ENCODE results near the gene IGSF6.
A peak's percentile ranks its signal among the peaks of the same experiment; 100 is the strongest.

The IGSF6 gene

DNA sequence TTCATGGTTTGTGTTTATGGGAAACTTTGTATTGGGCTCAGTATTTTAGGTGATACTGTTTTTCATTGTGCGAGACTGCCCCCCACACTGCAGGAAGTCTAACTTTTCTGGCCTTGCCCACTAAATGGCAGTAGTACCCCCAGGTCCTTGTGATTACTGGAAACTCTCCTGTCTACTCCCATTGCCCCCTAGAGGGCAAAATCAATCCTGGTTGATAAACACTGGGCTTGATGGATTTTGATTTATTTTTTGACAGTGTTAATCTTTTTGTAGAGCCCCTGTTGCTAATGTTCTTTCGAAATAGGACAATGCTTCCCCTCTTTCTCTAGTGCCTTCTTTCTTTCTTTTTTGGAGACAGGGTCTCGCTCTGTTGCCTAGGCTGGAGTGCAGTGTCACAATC lies 37.5 kb downstream of the IGSF6 start:
- TF ChIP-seq, protein P1, sequence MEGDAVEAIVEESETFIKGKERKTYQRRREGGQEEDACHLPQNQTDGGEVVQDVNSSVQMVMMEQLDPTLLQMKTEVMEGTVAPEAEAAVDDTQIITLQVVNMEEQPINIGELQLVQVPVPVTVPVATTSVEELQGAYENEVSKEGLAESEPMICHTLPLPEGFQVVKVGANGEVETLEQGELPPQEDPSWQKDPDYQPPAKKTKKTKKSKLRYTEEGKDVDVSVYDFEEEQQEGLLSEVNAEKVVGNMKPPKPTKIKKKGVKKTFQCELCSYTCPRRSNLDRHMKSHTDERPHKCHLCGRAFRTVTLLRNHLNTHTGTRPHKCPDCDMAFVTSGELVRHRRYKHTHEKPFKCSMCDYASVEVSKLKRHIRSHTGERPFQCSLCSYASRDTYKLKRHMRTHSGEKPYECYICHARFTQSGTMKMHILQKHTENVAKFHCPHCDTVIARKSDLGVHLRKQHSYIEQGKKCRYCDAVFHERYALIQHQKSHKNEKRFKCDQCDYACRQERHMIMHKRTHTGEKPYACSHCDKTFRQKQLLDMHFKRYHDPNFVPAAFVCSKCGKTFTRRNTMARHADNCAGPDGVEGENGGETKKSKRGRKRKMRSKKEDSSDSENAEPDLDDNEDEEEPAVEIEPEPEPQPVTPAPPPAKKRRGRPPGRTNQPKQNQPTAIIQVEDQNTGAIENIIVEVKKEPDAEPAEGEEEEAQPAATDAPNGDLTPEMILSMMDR (conservative IDR thresholded peaks at IDR 0.05; ENCODE audit: low read length): no peak
- H3K4me3 ChIP-seq (ENCODE audit: low read length): no peak overlapping the region
- no peak for DNase-seq (ENCODE audit: low read depth)

DNA sequence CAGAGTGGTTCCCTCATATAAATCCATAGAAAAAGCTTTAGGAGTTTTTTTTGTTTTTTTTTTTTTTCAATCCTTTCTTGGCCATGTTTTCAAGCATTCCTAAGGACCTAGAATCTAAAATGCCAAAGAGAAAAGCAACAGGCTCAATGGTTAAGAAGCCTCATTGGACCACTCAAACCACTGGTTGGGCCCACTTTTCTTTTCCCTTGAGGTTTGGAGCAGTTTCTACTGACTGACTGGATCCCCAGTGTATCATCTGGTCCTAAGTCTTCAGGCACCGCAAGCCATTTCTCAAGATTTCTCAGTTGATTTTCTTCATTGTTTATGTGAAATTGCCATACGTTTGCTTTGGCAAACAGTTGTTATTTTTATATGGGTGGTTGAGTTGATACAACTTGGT lies 38.6 kb downstream of the IGSF6 start:
- no peak overlapping the region for H3K4me3 ChIP-seq (ENCODE audit: low read length)
- no peak for DNase-seq (ENCODE audit: low read depth)
- TF ChIP-seq, protein P1 (conservative IDR thresholded peaks at IDR 0.05; ENCODE audit: low read length): no peak

DNA sequence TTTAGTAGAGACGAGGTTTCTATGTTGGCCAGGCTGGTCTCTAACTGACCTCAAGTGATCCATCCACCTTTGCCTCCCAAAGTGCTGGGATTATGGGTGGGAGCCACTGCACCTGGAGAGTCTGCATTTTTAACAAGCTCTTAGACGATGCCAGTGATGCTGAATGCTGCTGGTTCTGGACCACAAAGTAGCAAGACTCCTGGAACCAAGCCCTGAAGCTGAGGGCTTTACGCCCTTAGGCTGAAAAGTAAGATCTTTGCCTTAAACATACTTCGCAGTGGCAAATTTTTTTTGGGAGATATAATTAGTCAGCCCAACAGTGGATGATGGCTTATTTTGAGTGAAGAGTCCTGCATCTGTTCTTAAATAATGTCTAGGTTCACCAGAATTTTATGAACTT lies 39.0 kb downstream of the IGSF6 start:
- TF ChIP-seq, protein P1 (conservative IDR thresholded peaks at IDR 0.05; ENCODE audit: low read length): no peak
- no peak for DNase-seq (ENCODE audit: low read depth)
- no peak overlapping the region for H3K4me3 ChIP-seq (ENCODE audit: low read length)

DNA sequence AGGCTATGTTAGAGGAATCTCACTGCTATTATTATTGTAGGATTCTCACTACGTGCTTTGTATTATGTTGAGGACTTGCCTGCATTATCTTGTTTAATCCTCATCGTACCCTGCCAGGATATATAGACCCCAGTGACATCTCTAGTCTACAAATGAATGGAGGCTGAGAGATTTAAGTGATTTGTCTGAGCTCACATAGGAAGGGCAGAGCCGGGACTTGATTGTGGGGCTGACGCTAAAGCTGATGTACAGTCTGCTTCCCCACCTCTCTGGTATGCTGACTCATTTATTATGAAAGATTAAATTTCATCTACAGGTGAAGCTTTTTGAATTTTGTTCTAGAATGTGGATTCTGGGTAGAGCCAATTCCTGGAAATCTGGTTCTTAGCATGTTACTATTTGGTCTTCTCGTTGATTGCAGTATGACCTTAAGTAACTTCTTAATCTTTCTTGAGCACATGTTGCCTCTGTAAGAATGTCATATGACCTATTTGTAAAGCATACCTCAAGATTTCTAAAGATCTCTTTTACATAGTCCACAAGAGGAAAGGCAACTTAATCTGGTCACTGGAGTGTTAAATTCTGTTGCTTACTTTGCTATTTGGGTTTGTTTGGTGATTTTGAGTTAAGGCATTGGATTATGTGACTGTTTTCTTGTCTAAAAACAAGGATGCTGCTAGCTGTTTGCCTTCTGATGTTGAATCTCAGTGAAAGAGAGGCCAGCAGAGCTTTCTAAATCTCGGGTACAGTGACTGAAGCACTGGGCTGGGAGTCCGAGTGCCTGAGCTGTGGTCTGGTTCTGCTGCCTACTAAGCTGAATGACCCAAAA lies 40.6 kb downstream of the IGSF6 start:
- peak; percentile 37 for DNase-seq (ENCODE audit: low read depth)
- TF ChIP-seq, protein P1 (conservative IDR thresholded peaks at IDR 0.05; ENCODE audit: low read length): no peak
- H3K4me3 ChIP-seq (ENCODE audit: low read length): no peak overlapping the region

DNA sequence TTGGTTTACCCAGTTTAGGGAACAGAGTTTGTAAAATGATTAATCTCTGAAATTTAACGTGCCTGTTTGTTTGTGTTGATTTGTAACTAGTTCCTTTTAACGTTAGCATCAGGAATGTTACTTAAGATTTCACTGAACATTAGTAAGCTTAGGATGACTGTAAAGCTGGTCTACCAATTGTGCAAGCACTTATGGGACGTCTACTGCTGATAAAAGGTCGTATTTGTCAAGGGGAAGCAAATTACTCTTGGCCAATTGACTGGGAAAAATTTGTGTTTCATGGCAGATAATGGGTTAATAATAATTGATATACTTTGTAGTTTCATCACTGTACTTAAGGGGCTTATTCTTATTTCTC lies 41.2 kb downstream of the IGSF6 start:
- DNase-seq (ENCODE audit: low read depth): peak; percentile 49
- TF ChIP-seq, protein P1 (conservative IDR thresholded peaks at IDR 0.05; ENCODE audit: low read length): no peak
- H3K4me3 ChIP-seq (ENCODE audit: low read length): no peak overlapping the region

DNA sequence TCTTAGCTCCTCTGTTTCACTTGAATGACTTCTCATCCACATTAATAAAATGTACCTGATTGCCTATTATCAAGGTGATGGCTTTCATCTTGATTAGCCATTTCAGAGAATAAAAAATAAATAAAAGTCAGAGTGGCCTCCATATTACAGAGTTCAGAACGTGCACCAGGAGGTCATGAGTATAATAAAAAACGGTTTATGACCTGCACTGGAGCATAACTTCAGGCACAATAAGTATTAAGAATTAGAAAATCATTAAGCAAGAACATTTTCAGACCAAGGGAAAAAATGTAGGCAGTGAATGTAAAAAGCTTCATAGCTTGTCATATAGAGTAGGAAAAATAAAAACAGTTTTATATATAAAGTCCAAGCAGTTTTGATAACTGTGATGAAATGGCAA lies 41.6 kb downstream of the IGSF6 start:
- no peak overlapping the region for H3K4me3 ChIP-seq (ENCODE audit: low read length)
- no peak for DNase-seq (ENCODE audit: low read depth)

More for the DNA sequence above, 41.6 kb downstream of the IGSF6 start:
- TF ChIP-seq, protein P1 (conservative IDR thresholded peaks at IDR 0.05; ENCODE audit: low read length): no peak

Data from AG10803 (cell line).